Kasumi-1 (cell line): Measurements from ENCODE around the gene TUBB3.
"Not testable (repeated sequence)": the region's sequence is repeated elsewhere in the genome, so short reads cannot be mapped to it uniquely, and the experiment has no call there.

Experiments
- DNase-seq, 2 experiments: peaks; one replicate each; lab custom pipeline; 2025; lab: John Stamatoyannopoulos, UW

The TUBB3 gene

DNA sequence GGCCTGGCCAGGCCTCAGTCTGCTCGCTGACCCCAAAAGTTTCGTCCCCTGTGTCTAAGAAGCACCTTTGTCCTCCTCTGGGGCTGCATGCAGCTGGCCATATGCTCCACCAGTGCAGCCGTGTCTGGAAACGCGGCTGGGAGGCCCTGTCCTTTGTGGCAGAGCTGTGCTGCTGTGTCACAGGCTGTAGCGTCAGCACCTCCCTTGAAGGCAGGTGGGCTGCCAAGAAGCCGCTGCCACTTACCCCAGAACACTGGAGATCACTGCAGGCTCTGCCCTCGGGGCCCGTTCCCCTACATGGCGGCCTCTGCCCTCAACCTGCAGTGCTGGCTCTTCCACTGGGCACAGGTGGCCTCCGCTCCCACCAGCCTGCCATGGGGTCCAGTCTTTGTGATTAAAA, 20.2 kb upstream of the TUBB3 start:
- no peak for DNase-seq

DNA sequence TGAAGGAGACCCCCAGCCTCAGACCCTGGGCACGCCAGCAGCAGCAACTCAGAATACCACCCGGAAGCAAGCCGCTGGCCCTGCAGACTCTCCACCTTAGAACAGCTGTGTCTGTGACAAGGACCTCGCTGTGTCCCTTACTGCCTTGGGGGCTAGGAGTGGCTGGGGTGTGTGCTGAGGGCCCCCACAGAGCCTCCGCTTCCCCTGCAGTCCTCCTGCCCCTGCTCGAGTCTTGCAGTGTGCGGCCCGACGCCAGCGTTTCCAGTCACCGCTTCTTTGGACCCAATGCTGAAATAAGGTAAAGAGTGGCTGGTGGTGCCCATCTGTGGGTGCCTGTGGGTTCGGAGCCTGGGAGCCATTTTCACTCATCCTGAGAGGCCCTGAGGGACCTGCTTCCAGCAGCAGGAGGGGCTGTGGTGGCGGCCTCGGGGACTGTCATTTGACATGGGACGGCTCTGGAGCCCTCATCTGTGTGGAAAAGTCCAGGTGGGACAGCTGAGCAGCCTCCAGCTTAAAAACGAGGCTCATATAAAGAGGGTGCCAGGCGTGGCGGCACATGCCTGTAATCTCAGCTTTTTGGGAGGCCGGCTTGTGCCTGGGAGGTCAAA, 19.1 kb upstream of the TUBB3 start:
- DNase-seq, result no peak

DNA sequence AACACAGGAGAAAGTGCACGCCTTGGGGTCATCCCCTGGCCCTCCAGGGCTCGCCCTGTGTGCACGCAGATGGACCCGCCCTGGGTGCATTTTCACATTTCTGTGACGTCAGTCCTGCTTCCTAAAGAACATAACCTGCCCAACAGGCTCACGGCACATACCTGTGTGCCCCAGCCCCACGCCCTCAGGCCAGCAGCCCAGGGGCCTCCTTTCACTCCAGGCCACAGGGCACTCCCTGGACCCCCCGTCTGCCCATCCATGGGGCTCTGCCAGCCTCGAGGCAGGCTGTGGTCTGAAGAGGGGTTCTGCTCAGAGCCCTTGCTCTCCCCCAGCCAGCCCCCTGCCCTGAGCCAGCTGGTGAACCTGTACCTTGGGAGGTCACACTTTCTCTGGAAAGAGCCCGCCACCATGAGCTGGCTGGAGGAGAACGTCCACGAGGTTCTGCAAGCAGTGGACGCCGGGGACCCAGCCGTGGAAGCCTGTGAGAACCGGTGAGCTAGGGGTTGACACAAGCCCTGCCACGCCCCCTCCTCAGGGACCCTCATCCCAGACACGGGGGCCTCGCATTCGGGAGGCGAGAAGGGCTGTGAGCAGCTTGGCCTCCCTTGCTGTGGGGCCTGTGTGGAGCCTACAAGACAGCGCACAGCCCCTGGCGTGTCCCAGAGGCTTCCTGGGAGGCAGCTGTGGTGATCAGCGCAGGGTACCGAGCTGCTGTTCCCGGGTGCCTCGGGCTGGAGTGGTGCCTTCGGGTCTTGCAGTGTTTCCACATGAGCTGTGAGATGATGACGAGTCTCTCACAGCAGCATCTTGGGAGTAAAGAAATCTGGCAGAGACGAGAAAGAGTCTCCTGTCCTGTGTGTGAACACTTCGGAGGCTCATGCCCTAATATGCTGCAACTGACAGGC, 18.3 kb upstream of the TUBB3 start:
- no peak for DNase-seq

DNA sequence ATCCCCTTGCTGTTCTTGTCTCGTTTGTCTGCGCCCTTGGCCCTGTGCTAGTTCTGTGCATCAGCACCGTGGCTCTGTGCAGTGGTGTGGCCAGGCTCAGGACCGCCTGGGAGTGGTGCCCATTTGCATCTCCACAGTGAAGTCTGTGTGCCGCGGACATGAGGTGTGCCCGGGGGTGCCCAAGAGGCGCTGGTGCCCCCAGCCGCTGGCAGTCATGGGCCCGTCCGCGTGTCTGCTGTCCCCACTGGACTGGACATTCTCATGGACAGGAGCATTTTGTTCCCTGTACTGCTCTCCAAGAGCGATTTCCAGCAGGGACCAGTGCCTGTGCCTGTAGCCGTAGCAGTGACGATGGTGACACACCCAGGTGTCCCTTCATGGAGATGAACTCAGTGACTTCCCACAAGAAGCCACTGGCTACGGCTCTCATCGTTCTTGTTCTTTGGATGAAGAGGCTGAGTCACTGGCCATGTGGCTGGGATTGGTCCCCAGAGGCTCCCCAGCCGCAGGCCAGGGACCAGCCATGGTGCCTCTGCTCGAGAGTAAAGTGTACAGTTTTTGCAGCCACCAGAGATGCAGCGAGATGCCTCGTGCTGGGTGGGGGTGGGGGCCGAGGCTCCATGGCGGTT, 17.5 kb upstream of the TUBB3 start:
- no peak for DNase-seq

DNA sequence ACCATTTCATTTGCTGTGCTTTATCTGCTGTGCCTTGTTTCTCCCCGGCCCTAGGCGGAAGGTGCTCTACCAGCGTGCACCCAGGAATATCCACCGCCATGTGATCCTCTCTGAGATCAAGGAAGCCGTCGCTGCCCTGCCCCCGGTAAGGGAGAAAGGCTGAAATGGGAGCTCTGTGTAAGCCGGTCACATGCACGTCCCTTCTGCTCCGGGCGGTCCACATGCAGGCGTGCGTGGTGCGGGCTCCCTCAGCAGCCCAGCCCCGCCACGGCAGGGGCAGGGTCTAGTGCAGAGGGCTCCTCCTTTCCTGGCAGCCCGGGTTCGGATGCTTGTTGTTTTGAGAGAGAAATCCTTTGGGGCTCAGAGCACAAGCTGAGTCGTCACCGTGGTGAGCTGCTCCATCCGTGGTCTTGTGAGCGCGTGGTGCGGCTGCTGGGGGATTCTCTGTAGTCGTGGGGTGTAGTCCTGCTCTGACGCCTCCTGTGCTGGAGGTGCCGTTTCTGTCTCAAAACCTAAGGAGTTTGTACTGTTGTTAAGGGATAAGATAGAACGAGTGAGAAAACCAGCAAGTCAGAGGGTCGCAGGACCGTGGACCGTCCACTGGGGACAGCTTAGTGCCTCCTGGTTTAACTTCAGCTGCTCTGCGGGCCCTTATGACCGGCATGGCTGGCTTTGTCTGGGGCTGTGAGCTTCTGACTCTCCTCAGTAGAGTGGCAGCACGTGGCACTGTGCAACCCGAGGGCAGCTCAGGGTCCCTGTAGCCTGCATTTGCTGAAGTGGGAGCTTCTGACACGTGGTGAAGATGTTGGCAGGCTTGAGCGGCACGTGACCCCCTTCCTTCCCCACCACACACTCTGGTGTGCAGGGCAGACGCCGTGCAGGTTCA, 16.8 kb upstream of the TUBB3 start:
- DNase-seq, result no peak

DNA sequence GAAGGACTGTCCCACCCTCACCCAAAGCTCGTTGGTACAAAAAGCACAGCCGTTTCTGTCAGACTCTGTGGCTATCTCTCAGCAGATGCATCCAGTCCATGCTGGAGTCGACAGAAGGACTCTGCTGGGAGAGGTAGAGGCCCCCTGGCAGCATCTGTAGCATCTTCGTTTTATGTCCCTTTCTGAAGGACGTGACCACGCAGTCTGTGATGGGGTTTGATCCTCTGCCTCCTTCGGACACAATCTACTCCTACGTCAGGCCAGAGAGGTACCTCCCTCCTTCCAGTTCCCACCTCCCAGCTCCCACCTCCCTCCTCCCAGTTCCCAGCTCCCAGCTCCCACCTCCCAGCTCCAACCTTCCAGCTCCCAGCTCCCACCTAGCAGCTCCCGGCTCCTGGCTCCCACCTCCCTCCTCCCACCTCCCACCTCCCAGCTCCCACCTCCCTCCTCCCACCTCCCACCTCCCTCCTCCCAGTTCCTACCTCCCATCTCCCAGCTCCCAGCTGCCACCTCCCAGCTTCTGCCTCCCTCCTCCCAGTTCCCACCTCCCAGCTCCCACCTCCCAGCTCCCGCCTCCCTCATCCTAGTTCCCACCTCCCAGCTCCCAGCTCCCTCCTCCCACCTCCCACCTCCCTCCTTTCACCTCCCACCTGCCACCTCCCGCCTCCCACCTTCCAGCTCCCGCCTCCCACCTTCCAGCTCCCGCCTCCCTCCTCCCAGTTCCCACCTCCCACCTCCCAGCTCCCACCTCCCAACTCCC, 15.9 kb upstream of the TUBB3 start:
- no peak for DNase-seq

DNA sequence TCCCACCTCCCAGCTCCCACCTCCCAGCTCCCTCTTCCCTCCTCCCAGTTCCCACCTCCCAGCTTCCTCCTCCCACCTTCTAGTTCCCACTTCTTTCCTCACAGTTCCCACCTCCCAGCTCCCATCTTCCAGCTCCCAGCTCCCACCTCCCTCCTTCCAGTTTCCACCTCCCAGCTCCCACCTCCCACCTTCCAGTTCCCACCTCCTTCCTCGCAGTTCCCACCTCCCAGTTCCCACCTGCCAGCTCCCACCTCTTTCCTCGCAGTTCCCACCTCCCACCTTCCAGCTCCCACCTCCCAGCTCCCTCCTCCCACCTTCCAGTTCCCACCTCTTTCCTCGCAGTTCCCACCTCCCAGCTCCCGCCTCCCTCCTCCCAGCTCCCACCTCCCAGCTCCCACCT, 14.9 kb upstream of the TUBB3 start:
- no peak for DNase-seq

DNA sequence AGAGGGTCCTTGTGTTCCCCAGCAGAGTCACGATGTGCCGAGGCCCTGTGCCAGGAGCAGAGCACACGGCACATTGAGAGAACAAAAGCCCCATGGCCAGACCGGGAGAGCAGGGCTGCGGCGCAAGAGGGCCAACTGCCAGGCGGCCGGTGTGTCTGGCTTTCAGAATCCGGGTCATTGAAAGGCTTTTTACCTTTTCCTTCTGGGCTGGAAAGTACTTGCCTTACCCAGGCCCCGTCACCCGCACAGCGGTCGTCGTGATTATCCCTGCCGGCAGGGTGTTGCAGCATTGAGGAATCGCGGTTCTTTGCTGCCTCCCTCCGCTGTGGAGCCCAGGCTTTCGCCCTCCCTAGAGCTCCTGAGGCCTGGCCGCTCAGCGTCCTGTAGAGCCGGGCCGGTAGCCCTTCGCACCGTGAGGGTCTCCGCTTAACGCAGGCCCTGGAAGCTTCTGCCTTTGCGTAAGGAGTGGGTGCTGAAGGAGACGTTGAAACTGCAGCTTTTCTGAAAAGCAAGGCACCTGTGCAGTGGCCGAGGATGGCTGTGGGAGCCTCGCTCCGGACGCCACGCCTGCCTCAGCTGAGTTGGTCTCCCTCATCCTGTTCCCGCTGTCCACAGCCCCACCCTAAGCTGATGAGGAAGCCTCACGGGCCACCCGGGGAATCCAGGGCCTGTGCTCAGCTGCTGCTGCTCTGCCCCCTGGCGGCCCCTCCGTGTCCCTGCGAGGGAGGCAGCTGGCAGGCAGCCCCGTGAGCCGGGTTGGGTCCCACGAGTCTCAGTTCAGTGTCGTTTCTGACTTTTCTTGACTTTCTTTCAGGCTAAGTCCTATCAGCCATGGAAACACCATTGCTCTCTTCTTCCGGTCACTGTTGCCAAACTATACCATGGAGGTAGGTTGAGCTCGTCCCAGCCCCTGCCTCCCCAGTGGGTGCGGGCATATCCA, 13.1 kb upstream of the TUBB3 start:
- DNase-seq, result peak; percentile 62 to 64

DNA sequence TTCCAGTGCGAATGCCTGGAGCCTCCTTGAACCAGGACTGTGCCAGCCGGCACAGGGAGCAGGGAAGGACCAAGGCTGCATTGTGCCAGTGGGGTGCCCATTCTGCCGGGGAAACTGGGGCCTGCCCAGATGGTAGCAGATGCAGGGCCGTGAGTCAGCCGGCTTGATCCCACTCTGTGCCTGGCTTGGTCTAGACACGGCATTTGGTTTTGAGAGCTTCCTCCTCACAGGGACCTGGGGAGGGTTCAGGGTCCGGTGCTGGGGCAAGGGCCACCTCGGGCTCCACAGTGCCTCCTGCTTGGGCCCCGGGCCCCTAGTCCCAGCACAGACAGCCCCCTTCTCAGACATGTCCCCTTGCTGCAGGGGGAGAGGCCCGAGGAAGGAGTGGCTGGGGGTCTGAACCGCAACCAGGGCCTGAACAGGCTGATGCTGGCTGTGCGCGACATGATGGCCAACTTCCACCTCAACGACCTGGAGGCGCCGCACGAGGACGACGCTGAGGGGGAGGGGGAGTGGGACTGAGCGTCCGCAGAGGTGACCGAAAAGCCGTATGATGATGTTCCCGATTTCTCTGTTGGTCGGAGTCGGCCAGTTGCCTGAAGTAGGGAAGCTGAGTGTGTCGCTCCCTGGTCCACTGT, 12.3 kb upstream of the TUBB3 start:
- no peak for DNase-seq

DNA sequence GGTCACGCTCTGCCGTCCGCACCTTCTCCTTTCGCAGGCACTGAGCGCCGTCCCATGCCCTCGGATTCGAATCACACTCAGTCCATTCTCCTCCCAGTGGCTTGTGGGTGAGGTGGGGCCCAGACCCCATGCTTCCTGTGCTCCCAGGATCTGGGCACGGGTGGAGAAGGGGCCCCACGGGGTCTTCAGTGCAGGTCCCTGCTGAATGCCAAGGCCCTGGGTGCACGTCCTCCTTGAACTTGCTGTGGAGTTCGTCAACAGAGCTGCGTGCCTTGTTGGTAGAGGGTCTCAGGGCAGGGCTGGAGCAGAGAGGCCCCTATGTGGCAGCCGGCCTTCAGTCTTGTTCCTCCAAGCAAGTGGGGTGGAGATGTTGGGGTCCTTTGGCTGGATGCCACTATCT, 11.8 kb upstream of the TUBB3 start:
- DNase-seq, result no peak

DNA sequence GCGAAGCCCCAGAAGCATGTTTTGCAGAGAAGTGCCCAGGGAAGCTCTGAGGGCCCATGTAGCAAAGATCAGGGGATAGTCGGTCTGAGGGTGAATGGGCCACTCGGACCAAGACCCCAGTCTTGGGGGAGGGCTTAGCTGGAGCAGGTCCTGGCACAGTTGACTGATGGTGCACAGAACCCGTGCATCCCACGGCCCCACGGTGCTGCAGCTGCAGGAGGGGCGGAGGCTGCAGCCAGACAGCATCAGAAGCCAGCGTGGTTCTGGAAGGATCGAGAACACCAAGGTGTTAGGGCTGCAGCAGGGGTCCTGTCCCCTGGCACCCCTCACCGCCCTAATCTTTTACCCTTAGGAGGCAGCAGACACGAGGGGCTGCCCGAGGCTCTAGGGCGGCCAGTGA, 11.0 kb upstream of the TUBB3 start:
- no peak for DNase-seq

DNA sequence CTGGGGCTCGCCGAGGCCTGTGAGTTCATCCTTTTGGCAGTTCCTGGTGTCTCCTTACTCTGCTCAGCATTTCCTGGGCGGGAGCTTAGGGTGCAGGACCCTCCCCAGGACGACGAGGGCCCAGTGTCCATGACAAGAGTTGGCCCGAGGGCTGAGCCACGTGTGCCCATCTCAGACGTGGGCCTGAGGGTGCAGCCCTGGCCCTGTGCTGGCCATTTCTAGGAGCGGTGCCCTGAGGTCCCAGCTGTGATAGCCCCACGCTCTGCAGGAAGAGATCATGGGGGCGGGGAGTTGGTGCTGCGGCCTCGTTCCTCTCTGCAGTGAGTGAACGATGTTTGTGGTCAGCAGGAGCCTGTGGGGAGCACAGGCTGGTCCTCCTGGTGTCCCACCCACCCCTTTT, 10.5 kb upstream of the TUBB3 start:
- no peak for DNase-seq

DNA sequence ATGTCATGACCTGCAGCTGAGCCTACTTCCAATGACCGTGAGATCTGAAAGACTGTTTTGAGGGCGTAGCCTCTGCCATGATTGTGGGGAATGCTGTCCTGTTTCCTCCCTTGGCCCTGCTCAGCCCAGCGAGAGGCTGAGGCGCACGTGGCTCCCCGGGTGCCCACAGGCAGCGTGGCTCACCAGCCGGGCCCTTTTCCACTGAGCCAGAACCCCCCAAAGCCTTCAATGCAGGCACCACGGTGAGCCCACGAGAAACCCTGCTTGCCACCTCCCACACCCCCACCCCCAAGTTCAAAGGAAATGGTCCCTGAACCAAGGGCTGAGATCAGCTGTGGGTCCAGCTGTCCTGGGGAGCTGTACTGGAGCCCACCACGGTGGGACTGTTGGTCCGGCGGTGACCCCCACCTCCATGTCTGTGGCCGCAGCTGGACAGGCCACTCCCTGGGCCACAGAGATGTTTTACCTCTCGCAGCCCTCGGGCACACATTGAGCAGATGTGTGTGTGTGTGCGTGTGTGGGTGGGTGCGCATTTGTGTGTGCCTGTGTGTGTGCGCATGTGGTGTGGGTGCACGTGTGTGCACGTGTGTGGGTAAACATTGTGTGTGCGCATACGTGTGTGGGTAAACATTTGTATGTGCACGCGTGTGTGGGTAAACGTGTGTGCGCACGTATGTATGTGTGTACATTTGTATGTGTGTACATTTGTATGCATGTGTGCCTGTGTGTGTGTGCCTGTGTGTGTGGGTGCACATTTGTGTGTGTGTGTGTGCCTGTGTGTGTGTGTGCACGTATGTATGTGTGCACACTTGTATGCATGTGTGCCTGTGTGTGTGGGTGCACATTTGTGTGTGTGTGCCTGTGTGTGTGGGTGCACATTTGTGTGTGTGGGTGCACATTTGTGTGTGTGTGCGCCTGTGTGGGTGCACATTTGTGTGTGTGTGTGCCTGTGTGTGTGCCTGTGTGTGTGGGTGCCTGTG, 9.4 kb upstream of the TUBB3 start:
- no peak for DNase-seq

DNA sequence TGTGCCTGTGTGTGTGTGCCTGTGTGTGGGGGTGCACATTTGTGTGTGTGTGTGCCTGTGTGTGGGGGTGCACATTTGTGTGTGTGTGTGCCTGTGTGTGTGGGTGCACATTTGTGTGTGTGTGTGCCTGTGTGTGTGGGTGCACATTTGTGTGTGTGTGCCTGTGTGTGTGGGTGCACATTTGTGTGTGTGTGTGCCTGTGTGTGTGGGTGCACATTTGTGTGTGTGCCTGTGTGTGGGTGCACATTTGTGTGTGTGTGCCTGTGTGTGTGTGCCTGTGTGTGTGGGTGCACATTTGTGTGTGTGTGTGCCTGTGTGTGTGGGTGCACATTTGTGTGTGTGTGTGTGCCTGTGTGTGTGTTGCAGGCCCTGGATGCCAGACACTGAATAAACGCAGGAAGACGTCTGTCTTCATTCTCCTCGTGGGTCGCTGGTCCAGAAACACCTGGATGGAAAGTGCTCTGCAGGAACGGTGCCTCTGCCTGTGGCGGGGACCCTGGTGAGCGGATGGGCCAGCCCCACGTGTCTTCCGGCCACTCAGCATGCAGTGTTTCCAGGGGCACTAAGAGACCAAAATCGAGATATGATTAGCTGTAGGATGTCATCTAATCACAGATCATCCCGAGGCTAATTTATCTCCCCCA, 8.4 kb upstream of the TUBB3 start:
- not testable (repeated sequence) for DNase-seq

DNA sequence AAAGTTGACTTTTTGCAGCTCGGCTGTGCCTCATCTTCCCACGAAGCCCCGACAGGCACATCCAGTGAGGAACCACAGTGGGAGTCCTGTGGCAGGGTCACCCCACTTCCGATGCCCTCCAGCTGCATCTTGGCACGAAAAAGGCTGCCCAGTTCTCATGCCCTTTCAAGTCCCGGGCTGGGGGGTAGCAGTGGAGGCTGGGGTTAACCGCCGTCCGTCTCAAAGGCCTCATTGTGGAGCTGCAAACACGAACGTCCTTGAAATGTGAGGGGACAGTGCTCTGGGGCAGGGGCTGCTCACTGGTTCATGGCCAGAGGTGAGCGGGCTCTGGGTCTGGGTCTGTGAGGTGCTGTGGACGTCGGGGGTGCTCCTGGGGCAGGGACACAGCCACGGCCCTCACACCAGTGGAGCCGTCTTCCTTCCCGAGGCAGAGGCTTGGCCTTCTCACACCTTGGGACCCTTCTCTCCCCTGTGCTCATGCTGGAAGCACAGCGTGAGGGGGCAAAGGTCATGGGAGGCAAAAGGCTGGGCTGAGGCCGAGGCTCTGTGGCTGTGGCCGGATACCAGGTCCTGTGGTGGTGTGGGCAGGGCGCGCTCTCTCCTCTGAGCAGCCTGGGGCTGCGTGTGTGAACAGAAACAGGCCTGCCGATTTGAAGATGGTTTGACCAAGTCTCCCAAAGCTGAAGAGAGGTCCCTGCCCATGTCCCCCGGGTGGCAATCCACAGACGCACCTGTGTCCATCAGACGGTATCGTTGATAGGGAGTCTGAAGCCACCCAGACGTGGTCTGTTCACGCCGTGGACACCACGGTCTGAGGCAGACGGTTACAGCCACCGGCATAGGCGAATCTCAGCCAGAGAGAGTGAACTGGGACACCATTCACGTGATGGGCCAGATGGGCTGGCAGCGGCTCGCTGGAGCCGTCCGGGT, 7.6 kb upstream of the TUBB3 start:
- DNase-seq, result no peak

DNA sequence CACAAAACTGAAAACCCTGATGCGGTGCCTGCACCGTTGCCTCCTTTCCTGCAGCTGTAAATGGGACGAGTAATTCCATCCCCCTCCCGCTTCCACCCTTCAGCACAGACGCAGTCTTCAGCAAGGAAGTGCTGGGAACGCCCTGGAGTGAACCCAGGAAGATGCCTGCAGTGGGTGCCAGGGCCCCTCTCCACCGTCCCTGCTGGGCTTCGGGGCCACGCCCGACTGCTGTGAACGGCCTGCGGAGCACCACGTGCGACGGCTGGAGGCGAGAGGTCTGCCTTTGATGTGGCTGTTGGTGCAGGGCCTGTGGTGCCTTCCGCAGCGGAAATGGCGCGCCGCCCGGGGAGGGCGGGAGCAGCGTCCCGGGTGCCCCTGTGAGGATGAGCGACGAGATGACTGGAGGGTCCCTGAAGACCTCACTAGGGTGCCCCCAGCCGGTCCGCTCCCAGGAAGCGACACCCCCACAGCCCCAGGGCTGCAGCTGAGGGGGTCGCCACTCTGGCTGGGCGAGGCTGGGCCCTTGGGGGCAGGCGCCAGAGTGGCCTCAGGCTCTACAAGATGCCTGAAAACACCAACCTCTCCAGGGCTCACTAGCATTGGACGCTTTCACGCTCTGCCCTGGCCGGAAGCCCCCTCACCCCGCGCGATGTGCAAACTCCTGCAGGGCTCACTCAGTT, 5.2 kb upstream of the TUBB3 start:
- DNase-seq, result peak; percentile 94 to 95
